ENCODE data around the gene CRX.

Gene CRX

DNA sequence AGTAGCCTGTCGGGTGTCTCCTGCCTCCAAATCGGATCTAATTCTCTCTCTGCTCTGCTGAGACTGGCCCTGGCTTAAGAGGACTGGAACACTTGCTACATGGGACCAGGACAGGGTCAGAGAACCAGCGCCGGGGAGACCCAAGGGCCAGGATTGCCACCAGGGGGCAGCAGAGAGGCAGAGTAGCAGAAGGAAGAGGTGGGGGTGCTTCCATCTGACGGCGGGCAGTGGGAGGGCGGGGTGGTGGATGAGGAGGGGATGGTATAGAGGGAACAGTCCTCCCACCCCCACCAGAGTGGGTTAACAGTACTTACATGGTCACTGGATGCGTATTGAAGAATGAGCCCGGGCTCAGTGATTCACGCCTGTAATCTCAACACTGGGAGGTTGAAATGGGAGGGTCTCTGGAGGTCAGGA is 31.3 kb upstream of the CRX start:
- DNase-seq (ENCODE audit: low spot score) (peak; percentile 87), ATAC-seq (ENCODE audit: low read depth) (peak; percentile 71)
- Histone ChIP-seq H3K27ac (ENCODE audit: poor library complexity, severe bottlenecking) (peak overlapping the region; percentile 22), H3K4me1 (ENCODE audit: insufficient read depth, poor library complexity, severe bottlenecking) (peaks cover 14% of the 10 kb centered on the region), H3K4me3 (ENCODE audit: severe bottlenecking) (no peak overlapping the region), H3K27me3 (ENCODE audit: insufficient read depth, poor library complexity, severe bottlenecking) (no peaks in the 10 kb centered on the region), H3K9me3 (ENCODE audit: severe bottlenecking) (peaks cover 6% of the 10 kb centered on the region), H3K36me3 (ENCODE audit: low read depth) (peaks cover 5% of the 10 kb centered on the region)
- TF ChIP-seq, protein P1, sequence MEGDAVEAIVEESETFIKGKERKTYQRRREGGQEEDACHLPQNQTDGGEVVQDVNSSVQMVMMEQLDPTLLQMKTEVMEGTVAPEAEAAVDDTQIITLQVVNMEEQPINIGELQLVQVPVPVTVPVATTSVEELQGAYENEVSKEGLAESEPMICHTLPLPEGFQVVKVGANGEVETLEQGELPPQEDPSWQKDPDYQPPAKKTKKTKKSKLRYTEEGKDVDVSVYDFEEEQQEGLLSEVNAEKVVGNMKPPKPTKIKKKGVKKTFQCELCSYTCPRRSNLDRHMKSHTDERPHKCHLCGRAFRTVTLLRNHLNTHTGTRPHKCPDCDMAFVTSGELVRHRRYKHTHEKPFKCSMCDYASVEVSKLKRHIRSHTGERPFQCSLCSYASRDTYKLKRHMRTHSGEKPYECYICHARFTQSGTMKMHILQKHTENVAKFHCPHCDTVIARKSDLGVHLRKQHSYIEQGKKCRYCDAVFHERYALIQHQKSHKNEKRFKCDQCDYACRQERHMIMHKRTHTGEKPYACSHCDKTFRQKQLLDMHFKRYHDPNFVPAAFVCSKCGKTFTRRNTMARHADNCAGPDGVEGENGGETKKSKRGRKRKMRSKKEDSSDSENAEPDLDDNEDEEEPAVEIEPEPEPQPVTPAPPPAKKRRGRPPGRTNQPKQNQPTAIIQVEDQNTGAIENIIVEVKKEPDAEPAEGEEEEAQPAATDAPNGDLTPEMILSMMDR (IDR thresholded peaks at IDR 0.05; ENCODE audit: poor library complexity, severe bottlenecking): peak; percentile 93

DNA sequence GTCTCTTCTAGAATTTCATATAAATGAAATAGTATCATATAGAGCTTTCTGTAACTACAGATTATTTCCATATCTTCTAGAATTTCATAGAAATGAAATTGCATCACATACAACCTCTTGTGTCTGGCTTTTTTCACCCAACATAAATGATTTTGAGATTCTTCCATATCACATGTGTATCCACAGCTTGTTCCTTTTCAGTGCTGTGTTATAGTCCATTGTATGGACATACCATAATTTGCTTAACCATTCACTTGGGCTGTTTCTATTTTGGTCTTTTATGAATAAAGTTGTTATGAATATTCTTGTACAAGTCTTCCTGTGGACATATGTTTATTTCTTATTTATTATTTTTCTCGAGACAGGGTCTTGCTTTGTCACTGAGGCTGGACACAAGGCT is 29.1 kb upstream of the CRX start:
- ATAC-seq (ENCODE audit: low read depth) (no peak), DNase-seq (ENCODE audit: low spot score) (no peak)
- TF ChIP-seq, protein P1 (IDR thresholded peaks at IDR 0.05; ENCODE audit: poor library complexity, severe bottlenecking): no peak
- peaks cover 14% of the 10 kb centered on the region for H3K4me1 ChIP-seq (ENCODE audit: insufficient read depth, poor library complexity, severe bottlenecking)
- no peak overlapping the region for H3K4me3 ChIP-seq (ENCODE audit: severe bottlenecking)
- no peaks in the 10 kb centered on the region for H3K36me3 ChIP-seq (ENCODE audit: low read depth)
- no peak overlapping the region for H3K27ac ChIP-seq (ENCODE audit: poor library complexity, severe bottlenecking)
- peaks cover 6% of the 10 kb centered on the region for H3K9me3 ChIP-seq (ENCODE audit: severe bottlenecking)
- no peaks in the 10 kb centered on the region for H3K27me3 ChIP-seq (ENCODE audit: insufficient read depth, poor library complexity, severe bottlenecking)

GRCh38 chr19:47794526-47794925 is 27.2 kb upstream of the CRX start:
- Histone ChIP-seq H3K27ac (ENCODE audit: poor library complexity, severe bottlenecking) (no peak overlapping the region), H3K36me3 (ENCODE audit: low read depth) (no peaks in the 10 kb centered on the region), H3K4me1 (ENCODE audit: insufficient read depth, poor library complexity, severe bottlenecking) (peaks cover 8% of the 10 kb centered on the region), H3K9me3 (ENCODE audit: severe bottlenecking) (peaks cover 6% of the 10 kb centered on the region), H3K4me3 (ENCODE audit: severe bottlenecking) (no peak overlapping the region), H3K27me3 (ENCODE audit: insufficient read depth, poor library complexity, severe bottlenecking) (no peaks in the 10 kb centered on the region)
- TF ChIP-seq, protein P1 (IDR thresholded peaks at IDR 0.05; ENCODE audit: poor library complexity, severe bottlenecking): no peak
- DNase-seq (ENCODE audit: low spot score) (no peak), ATAC-seq (ENCODE audit: low read depth) (no peak)

DNA sequence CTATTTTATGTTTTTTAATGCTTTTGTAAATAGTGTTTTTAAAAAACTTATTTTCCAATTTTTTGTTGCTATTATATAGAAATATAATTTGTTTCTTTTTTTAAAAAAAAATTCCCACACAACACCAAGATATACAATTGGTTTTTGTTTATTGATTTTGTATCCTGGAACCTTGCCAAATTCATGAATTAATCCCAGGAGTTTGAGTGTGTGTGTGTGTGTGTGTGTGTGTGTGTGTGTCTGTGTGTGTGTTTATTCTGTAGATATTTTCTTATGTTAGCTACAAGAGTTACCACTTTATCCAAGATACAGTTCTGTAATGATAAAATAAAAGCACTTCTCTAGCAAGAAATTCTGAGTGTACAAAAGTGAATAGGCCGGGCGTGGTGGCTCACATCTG is 25.0 kb upstream of the CRX start:
- no peak for ATAC-seq (ENCODE audit: low read depth)
- Histone ChIP-seq H3K4me1 (ENCODE audit: insufficient read depth, poor library complexity, severe bottlenecking) (no peaks in the 10 kb centered on the region), H3K27ac (ENCODE audit: poor library complexity, severe bottlenecking) (no peak overlapping the region), H3K9me3 (ENCODE audit: severe bottlenecking) (peaks cover 6% of the 10 kb centered on the region), H3K4me3 (ENCODE audit: severe bottlenecking) (no peak overlapping the region), H3K27me3 (ENCODE audit: insufficient read depth, poor library complexity, severe bottlenecking) (no peaks in the 10 kb centered on the region), H3K36me3 (ENCODE audit: low read depth) (no peaks in the 10 kb centered on the region)
- TF ChIP-seq, protein P1 (IDR thresholded peaks at IDR 0.05; ENCODE audit: poor library complexity, severe bottlenecking): no peak
- DNase-seq (ENCODE audit: low spot score): no peak

DNA sequence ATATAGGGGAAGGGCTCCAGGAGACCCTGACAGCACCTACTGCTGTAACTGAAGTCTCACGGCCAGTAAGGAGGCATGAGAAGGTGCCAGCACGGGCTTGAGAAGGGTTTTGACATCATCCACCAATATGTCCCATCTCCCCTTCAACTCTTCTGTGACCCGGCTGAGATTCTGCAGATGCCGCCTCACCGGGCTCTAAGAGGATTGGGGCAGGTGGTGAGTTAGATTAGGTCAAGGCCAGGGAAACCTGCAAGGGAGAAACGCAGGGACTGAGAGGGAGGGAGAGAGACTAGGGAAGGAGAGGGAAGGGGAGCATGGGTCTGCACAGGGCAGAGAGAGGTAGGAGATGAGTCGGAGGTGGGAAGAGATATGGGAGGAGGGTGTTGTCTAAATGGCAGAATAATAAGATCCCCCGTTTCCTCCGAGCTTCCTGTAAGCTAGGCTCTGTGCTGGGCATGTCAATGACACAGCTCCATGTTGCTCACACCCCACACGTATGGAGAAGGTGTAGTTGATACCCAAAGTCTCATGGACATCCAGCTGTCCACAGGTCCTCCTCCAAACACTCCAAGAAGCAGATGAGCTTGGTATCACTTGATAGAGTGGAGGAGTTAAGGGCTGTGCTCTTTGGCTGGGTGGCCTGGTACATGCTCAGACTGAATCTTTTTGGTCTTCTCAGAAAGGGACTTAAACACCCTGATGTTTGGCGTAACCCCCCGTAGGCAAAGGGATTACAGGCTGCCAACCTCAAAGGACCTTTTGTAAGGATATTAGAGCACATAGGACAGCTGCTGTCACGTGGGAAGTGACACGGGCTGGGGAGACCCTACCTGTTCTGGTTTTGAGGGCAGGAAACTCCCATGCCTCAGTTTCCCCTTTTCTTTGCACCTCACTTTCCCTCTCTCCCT is 23.5 kb upstream of the CRX start:
- DNase-seq (ENCODE audit: low spot score): no peak
- Histone ChIP-seq H3K9me3 (ENCODE audit: severe bottlenecking) (no peaks in the 10 kb centered on the region), H3K4me1 (ENCODE audit: insufficient read depth, poor library complexity, severe bottlenecking) (no peaks in the 10 kb centered on the region), H3K27ac (ENCODE audit: poor library complexity, severe bottlenecking) (no peak overlapping the region), H3K36me3 (ENCODE audit: low read depth) (no peaks in the 10 kb centered on the region), H3K27me3 (ENCODE audit: insufficient read depth, poor library complexity, severe bottlenecking) (no peaks in the 10 kb centered on the region), H3K4me3 (ENCODE audit: severe bottlenecking) (no peak overlapping the region)
- ATAC-seq (ENCODE audit: low read depth): no peak
- TF ChIP-seq, protein P1 (IDR thresholded peaks at IDR 0.05; ENCODE audit: poor library complexity, severe bottlenecking): no peak
